Suprapubic skin (tissue), 4 donors: ENCODE results near the gene IGF2R. TPM values are rescaled to one million over a fixed set of nuclear protein-coding genes. Genes with fewer than 3 reads are reported as not detected.
A peak's percentile ranks its signal among the peaks of the same experiment; 100 is the strongest.

Experiments
- DNase-seq, 2 donors: peaks; one replicate each; pipeline ENCODE4 v3.0.0-alpha.2; 2019; ENCODE audit warnings: low spot score in 2 of 2
- H3K27ac ChIP-seq: fragments of 200-600 bp; sonication (generic); one replicate; pipeline ENCODE4 v1.5.1; 2019
- H3K27me3 ChIP-seq: fragments of 200-600 bp; sonication (generic); one replicate; pipeline ENCODE4 v1.5.1; 2019
- H3K36me3 ChIP-seq: fragments of 200-600 bp; sonication (generic); one replicate; pipeline ENCODE4 v1.5.1; 2019
- H3K4me1 ChIP-seq: fragments of 200-600 bp; sonication (generic); one replicate; pipeline ENCODE4 v1.5.1; 2019
- H3K4me3 ChIP-seq: fragments of 200-600 bp; sonication (generic); one replicate; pipeline ENCODE4 v1.5.1; 2019; ENCODE audit warnings: mild to moderate bottlenecking
- H3K9me3 ChIP-seq: fragments of 200-600 bp; sonication (generic); one replicate; pipeline ENCODE4 v1.5.1; 2019
- EP300 ChIP-seq: sonication (generic); formaldehyde crosslinking; IDR thresholded peaks from one replicate; pipeline ENCODE4 v1.6.1; 2017; ENCODE audit warnings: antibody characterized with exemption
- POLR2A ChIP-seq, 2 donors: fragments of 450-650 bp; IDR thresholded peaks; one replicate each; pipeline ENCODE4 v1.6.1; 2017; ENCODE audit warnings: antibody characterized with exemption in 2 of 2, mild to moderate bottlenecking in 2 of 2, moderate library complexity in 2 of 2
- POLR2AphosphoS5 ChIP-seq, 3 donors: sonication (generic); formaldehyde crosslinking; IDR thresholded peaks; one replicate each; pipeline ENCODE4 v1.6.1; 2017; ENCODE audit warnings: antibody characterized with exemption in 3 of 3
- WGBS: methylation state at CpG from one replicate; pipeline ENCODE4 v1.1.5; 2018; 5-methylcytosine and 5-hydroxymethylcytosine counted together
- total RNA-seq, 4 donors: library from RNA; depleted of rRNA; stranded (reverse); fragments of >200 nt; gene quantifications; one replicate each; pipeline ENCODE4 v1.1.0, GENCODE V29; 2016
- TF ChIP-seq, protein P1 (sequence below), 2 donors: fragments of 200-600 bp in 1 of 2; fragments of 450-650 bp in 1 of 2; sonication (generic) in 1 of 2; IDR thresholded peaks; one replicate each; pipeline ENCODE4 v1.5.1; 2016 to 2019; ENCODE audit warnings: antibody characterized with exemption in 2 of 2, mild to moderate bottlenecking in 1 of 2, moderate library complexity in 1 of 2

IGF2R gene
- total RNA-seq, 4 donors from 2014 or later, result 58.2 to 137 (median 90.6) TPM

- Histone ChIP-seq H3K9me3 (no peaks in the 10 kb centered on the region), H3K4me1 (peaks cover 8% of the 10 kb centered on the region), H3K27me3 (no peaks in the 10 kb centered on the region), H3K4me3 (no peak overlapping the region), H3K27ac (no peak overlapping the region), H3K36me3 (no peaks in the 10 kb centered on the region)
- WGBS, result 89% methylated on average over 6 of the region's 6 CpGs
- TF ChIP-seq POLR2A (IDR thresholded peaks at IDR 0.05), result no peak
- TF ChIP-seq, protein P1, sequence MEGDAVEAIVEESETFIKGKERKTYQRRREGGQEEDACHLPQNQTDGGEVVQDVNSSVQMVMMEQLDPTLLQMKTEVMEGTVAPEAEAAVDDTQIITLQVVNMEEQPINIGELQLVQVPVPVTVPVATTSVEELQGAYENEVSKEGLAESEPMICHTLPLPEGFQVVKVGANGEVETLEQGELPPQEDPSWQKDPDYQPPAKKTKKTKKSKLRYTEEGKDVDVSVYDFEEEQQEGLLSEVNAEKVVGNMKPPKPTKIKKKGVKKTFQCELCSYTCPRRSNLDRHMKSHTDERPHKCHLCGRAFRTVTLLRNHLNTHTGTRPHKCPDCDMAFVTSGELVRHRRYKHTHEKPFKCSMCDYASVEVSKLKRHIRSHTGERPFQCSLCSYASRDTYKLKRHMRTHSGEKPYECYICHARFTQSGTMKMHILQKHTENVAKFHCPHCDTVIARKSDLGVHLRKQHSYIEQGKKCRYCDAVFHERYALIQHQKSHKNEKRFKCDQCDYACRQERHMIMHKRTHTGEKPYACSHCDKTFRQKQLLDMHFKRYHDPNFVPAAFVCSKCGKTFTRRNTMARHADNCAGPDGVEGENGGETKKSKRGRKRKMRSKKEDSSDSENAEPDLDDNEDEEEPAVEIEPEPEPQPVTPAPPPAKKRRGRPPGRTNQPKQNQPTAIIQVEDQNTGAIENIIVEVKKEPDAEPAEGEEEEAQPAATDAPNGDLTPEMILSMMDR (IDR thresholded peaks at IDR 0.05), result no peak
- DNase-seq, result no peak
Observed at GRCh38 chr6:160134779-160135547, 166.1 kb downstream of the IGF2R start.

DNA sequence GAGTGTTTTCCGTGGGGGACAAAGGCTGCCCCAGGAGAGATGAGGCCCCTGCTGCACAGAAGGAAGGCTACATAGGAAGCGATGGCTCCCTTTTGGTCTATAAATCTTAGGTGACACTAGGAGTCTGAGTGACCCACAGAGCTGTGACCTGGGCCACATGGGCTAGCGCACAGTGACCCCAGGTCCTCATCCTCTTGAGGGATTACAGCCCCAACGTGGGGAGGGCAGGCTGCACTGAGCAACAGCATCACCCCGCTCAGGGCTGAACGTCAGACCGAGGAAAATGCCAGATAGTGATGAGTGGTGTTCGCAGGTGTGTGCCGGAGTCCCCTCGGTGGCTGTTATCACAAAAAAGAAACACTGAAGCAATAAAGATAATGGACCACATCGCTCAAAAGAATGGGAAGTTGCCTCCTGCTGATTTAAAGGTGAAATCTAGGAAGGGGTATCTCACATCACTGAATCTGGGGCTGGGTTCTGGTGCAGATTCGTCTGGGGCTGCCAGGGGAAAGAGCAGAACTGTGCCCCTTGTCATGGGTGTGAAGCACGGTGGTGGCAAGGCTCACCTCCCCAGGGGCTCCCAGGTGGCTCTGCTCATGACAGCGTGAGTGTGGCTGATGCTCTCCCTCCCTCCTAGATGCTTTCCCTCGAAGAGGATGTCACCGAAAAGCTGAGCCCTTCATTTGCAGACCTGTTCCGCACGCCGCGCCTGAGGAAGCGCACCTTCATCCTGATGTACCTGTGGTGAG is 167.2 kb downstream of the IGF2R start:
- H3K4me1 ChIP-seq, result peaks cover 8% of the 10 kb centered on the region
- no peak for DNase-seq
- no peaks in the 10 kb centered on the region for H3K27me3 ChIP-seq
- 81% methylated on average over 20 of the region's 21 CpGs for WGBS
- H3K9me3 ChIP-seq, result no peaks in the 10 kb centered on the region
- TF ChIP-seq, protein P1 (IDR thresholded peaks at IDR 0.05), result no peak
- TF ChIP-seq POLR2A (IDR thresholded peaks at IDR 0.05), result no peak
- TF ChIP-seq EP300, result no peak
- no peak for TF ChIP-seq POLR2AphosphoS5 (IDR thresholded peaks at IDR 0.05)
- no peak overlapping the region for H3K4me3 ChIP-seq
- H3K36me3 ChIP-seq, result no peaks in the 10 kb centered on the region
- no peak overlapping the region for H3K27ac ChIP-seq

DNA sequence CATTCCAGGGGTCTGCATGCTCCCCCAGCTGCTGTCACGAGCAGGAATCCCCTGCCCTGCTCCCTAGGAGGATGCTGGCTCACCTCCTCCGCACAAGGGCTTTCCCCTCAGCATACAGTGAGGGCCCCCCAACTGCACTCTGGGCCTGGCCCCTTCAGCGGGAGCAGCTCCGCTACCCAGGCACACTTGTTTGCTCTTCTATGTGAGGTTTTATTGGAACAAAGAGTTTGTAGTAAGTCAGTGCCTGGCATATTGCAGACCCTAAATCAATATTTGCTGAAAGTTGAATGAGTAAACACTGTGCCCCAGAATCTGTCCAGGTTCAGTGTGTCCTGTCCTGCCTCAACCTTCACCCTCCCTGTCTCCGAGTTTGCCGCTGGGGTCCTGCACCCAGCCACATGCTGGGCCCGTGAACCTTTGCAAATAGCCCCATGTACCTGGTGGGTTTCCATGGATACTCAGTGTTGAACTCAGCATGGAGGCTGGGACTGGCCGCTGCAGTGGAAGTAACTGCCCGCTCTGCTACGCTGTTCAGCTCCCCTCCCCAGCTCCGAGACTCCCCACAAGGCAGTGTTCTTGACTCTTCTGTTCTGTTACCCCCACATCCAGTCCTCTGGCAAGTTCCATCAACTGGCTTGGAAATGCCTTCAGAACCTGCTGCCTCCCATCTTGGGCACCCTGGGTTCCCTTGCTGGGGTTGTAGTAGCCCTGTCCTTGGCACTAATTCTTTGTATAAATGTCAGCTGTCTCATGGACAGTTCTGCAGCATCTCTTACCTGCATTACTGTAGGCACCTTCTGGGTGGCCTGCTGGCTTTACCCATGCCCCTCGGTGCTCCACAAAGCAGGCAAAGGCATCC is 168.5 kb downstream of the IGF2R start:
- no peaks in the 10 kb centered on the region for H3K36me3 ChIP-seq
- no peaks in the 10 kb centered on the region for H3K27me3 ChIP-seq
- H3K4me1 ChIP-seq, result peaks cover 8% of the 10 kb centered on the region
- H3K4me3 ChIP-seq, result no peak overlapping the region
- 82% methylated on average over 9 of the region's 12 CpGs for WGBS
- no peak for DNase-seq
- no peaks in the 10 kb centered on the region for H3K9me3 ChIP-seq
- TF ChIP-seq POLR2A (IDR thresholded peaks at IDR 0.05) (no peak), POLR2AphosphoS5 (IDR thresholded peaks at IDR 0.05) (no peak), EP300 (no peak)
- TF ChIP-seq, protein P1 (IDR thresholded peaks at IDR 0.05), result no peak
- H3K27ac ChIP-seq, result no peak overlapping the region

GRCh38 chr6:160137989-160138835 is 169.3 kb downstream of the IGF2R start:
- Histone ChIP-seq H3K4me1 (peaks cover 8% of the 10 kb centered on the region), H3K27me3 (no peaks in the 10 kb centered on the region), H3K9me3 (no peaks in the 10 kb centered on the region), H3K36me3 (no peaks in the 10 kb centered on the region), H3K27ac (no peak overlapping the region), H3K4me3 (no peak overlapping the region)
- DNase-seq, result no peak
- WGBS, result 62% methylated on average over 8 of the region's 8 CpGs
- no peak for TF ChIP-seq POLR2A (IDR thresholded peaks at IDR 0.05)
- TF ChIP-seq, protein P1 (IDR thresholded peaks at IDR 0.05), result peak; percentile 51 to 73
